Stomach (tissue), 9 donors: ENCODE measurements around the gene ZNF282. TPM values are rescaled to one million over a fixed set of nuclear protein-coding genes. Genes with fewer than 3 reads are reported as not detected.
"Not testable (repeated sequence)": the region's sequence is repeated elsewhere in the genome, so short reads cannot be mapped to it uniquely, and the experiment has no call there.

Source experiments
- DNase-seq, 2 donors: peaks; one replicate each; pipeline versions ENCODE4 v3.0.0 to v3.0.0-alpha.2; 2013 to 2019
- H3K27ac ChIP-seq, 5 donors: fragments of 200-600 bp in 4 of 5; sonication (generic) in 4 of 5; one replicate each; pipeline ENCODE4 v1.5.1; 2013 to 2019; ENCODE audit warnings: mild to moderate bottlenecking in 1 of 5, moderate library complexity in 1 of 5
- H3K27me3 ChIP-seq, 3 donors: fragments of 200-600 bp; sonication (generic); one replicate each; pipeline ENCODE4 v1.5.1; 2017 to 2019; ENCODE audit warnings: mixed run types in 1 of 3
- H3K36me3 ChIP-seq, 4 donors: fragments of 200-600 bp; sonication (generic); 1 replicate in 3 of 4; 2 replicates in 1 of 4; pipeline ENCODE4 v1.5.1; 2016 to 2019
- H3K4me1 ChIP-seq, 4 donors: fragments of 200-600 bp; sonication (generic); one replicate each; pipeline ENCODE4 v1.5.1; 2016 to 2019
- H3K4me3 ChIP-seq, 4 donors: fragments of 200-600 bp; sonication (generic) in 3 of 4; one replicate each; pipeline ENCODE4 v1.5.1; 2016 to 2019; ENCODE audit warnings: mild to moderate bottlenecking in 1 of 4
- H3K9me3 ChIP-seq, 4 donors: fragments of 200-600 bp; sonication (generic); one replicate each; pipeline ENCODE4 v1.5.1; 2016 to 2019
- CTCF ChIP-seq, 7 experiments: fragments of 450-650 bp in 4 of 7; fragments of 200-600 bp in 3 of 7; sonication (generic) in 3 of 7; IDR thresholded peaks; one replicate each; pipeline ENCODE4 v1.5.1; 2016 to 2019; ENCODE audit warnings: antibody characterized with exemption in 7 of 7, control low read depth in 2 of 7, mild to moderate bottlenecking in 1 of 7
- EP300 ChIP-seq: sonication (generic); formaldehyde crosslinking; IDR thresholded peaks from one replicate; pipeline ENCODE4 v1.6.1; 2017; ENCODE audit warnings: antibody characterized with exemption
- POLR2A ChIP-seq, 4 donors: fragments of 450-650 bp; IDR thresholded peaks; one replicate each; pipeline ENCODE4 v1.6.1; 2016; ENCODE audit warnings: antibody characterized with exemption in 4 of 4, control low read depth in 2 of 4, mild to moderate bottlenecking in 1 of 4, moderate library complexity in 1 of 4
- POLR2AphosphoS5 ChIP-seq, 3 donors: sonication (generic); formaldehyde crosslinking; IDR thresholded peaks; one replicate each; pipeline ENCODE4 v1.6.1; 2016; ENCODE audit warnings: antibody characterized with exemption in 3 of 3
- WGBS, 5 donors: extraction: QIAGEN DNeasy Blood & Tissue Kit in 3 of 5; methylation state at CpG; one replicate each; pipeline versions ENCODE4 v1.1.5 to v1.1.7; 2013 to 2018; 5-methylcytosine and 5-hydroxymethylcytosine counted together
- intact Hi-C: fragments of 100-400 bp; cut with DNase I; formaldehyde crosslinking; loops from one replicate; pipeline ENCODE4 v1.15.1; 2023; ENCODE audit warnings: low total_unique reads
- polyA plus RNA-seq, 3 donors: library from polyadenylated mRNA; stranded (reverse); fragments of 200-250 nt; gene quantifications; one replicate each; pipeline ENCODE4 v1.2.3, GENCODE V29; 2013
- total RNA-seq, 5 donors: library from RNA; depleted of rRNA; stranded (reverse); fragments of >200 nt; gene quantifications; one replicate each; pipeline versions ENCODE4 v1.1.0 to v1.2.3, GENCODE V29; 2014 to 2016
- donor health status: healthy with polysubstance abuse.
- donor health status: Bipolar disorder and iron deficiency.
- donor health status: healthy.

Gene ZNF282
- total and polyA plus RNA-seq, 8 donors: 8.4 to 86.0 (median 13.9) TPM

DNA sequence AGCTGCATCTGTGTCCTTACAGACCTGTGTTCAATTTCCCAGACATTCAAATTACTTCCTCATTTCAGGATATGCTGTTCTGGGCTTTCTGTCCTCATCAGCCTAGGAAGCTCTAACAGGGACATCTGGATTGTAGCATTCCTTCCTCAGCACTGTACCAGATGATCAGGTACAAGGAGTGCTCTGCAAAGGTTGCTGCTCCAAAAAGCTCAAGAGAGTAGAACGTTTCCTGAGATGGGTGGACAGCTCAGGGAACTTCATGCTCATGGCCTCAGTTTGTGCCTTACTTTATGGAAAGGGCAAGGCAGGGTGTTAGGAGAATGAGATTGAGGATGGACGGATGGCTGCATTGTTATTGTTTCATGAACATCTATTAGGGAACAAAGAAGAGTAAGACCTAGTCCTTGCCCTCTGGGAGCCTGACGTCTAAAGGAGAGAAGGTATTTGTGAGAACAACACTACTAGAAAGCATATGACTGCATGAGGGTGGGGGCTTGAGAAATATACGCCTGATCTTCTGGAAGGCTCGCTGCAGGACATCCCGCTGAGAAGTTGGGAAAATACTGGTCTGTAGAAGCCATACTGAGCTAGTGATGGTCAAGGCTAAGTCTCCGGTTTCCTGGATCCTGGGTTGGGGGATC, 33.6 kb downstream of the ZNF282 start:
- H3K4me1 ChIP-seq: no peaks in the 10 kb centered on the region
- H3K27ac ChIP-seq: no peak overlapping the region
- TF ChIP-seq CTCF (IDR thresholded peaks at IDR 0.05): no peak
- no peak for TF ChIP-seq POLR2AphosphoS5 (IDR thresholded peaks at IDR 0.05)
- no peak for TF ChIP-seq POLR2A (IDR thresholded peaks at IDR 0.05)
- TF ChIP-seq EP300: no peak
- H3K9me3 ChIP-seq: no peaks in the 10 kb centered on the region
- no peak overlapping the region for H3K4me3 ChIP-seq
- 50 to 64% (median 58%) methylated on average over 7 of the region's 7 CpGs for WGBS, 5 donors
- intact Hi-C loops: no loop called here
- peaks cover 14 to 22% (median 21%) of the 10 kb centered on the region in 4 donors for H3K36me3 ChIP-seq
- no peak for DNase-seq
- no peaks in the 10 kb centered on the region for H3K27me3 ChIP-seq

GRCh38 chr7:149229526-149229925, 34.2 kb downstream of the ZNF282 start:
- intact Hi-C loops: no loop called here
- TF ChIP-seq CTCF (IDR thresholded peaks at IDR 0.05) (no peak), POLR2AphosphoS5 (IDR thresholded peaks at IDR 0.05) (no peak)
- Histone ChIP-seq H3K36me3 (peaks cover 9 to 17% (median 15%) of the 10 kb centered on the region in 4 donors), H3K27ac (no peak overlapping the region), H3K4me1 (no peaks in the 10 kb centered on the region), H3K9me3 (no peaks in the 10 kb centered on the region), H3K4me3 (no peak overlapping the region), H3K27me3 (no peaks in the 10 kb centered on the region)
- 52 to 65% (median 56%) methylated on average over 6 of the region's 6 CpGs for WGBS, 5 donors
- DNase-seq: no peak

DNA sequence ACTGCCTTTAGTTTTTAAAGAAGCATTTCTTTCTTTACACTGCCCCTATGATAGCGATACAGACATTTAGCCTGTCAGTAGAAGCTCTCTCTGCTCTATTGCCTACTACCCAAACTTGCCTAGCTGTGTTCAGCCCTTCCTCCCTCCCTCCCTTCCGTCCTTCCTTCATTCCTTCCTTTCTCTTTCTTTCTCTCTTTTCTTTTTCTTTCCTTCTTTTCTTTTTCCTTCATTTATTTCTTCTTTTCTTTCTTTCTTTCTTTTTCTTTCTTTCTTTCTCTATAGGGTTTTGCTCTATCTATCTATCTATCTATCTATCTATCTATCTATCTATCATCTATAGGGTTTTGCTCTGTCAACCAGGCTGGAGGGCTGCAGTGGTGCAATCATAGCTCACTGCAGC, 37.0 kb downstream of the ZNF282 start:
- no peak for DNase-seq
- no peak overlapping the region for H3K4me3 ChIP-seq
- 73 to 83% (median 75%) methylated on average over 2 of the region's 2 CpGs for WGBS, 5 donors
- TF ChIP-seq POLR2A (IDR thresholded peaks at IDR 0.05) (no peak), EP300 (no peak), CTCF (IDR thresholded peaks at IDR 0.05) (no peak), POLR2AphosphoS5 (IDR thresholded peaks at IDR 0.05) (no peak)
- H3K27ac ChIP-seq: no peak overlapping the region
- no peaks in the 10 kb centered on the region for H3K4me1 ChIP-seq
- no peaks in the 10 kb centered on the region for H3K27me3 ChIP-seq
- no peaks in the 10 kb centered on the region for H3K36me3 ChIP-seq
- no peaks in the 10 kb centered on the region for H3K9me3 ChIP-seq
- intact Hi-C loops: no loop called here

- DNase-seq, intact Hi-C loops, H3K27ac ChIP-seq, H3K4me1 ChIP-seq, H3K27me3 ChIP-seq, H3K4me3 ChIP-seq, H3K9me3 ChIP-seq, H3K36me3 ChIP-seq: not testable (repeated sequence)
- WGBS, 5 donors: 83 to 88% (median 85%) methylated on average over 7 of the region's 7 CpGs
These were observed 38.4 kb downstream of the ZNF282 start for GRCh38 chr7:149233655-149234204.

- DNase-seq: no peak
- peaks cover 12 to 29% (median 22%) of the 10 kb centered on the region in 4 donors for H3K4me1 ChIP-seq
- TF ChIP-seq POLR2A (IDR thresholded peaks at IDR 0.05): no peak
- no peak for TF ChIP-seq POLR2AphosphoS5 (IDR thresholded peaks at IDR 0.05)
- no peak for TF ChIP-seq CTCF (IDR thresholded peaks at IDR 0.05)
- no peak for TF ChIP-seq EP300
- no peaks in the 10 kb centered on the region for H3K9me3 ChIP-seq
- H3K36me3 ChIP-seq: no peaks in the 10 kb centered on the region
- intact Hi-C loops: no loop called here
- no peaks in the 10 kb centered on the region for H3K27me3 ChIP-seq
- WGBS, 5 donors: 80 to 83% (median 82%) methylated on average over 7 of the region's 7 CpGs
- H3K4me3 ChIP-seq: no peak overlapping the region
- no peak overlapping the region for H3K27ac ChIP-seq
These were observed 42.2 kb downstream of the ZNF282 start for GRCh38 chr7:149237502-149237901.
